Measurements from ENCODE around the gene BBS1. TPM values are rescaled to one million over a fixed set of nuclear protein-coding genes. Genes with fewer than 3 reads are reported as not detected.
A peak's percentile ranks its signal among the peaks of the same experiment; 100 is the strongest.

Gene BBS1
- total RNA-seq, 1 donor from 2014 or later: 18.8 TPM

DNA sequence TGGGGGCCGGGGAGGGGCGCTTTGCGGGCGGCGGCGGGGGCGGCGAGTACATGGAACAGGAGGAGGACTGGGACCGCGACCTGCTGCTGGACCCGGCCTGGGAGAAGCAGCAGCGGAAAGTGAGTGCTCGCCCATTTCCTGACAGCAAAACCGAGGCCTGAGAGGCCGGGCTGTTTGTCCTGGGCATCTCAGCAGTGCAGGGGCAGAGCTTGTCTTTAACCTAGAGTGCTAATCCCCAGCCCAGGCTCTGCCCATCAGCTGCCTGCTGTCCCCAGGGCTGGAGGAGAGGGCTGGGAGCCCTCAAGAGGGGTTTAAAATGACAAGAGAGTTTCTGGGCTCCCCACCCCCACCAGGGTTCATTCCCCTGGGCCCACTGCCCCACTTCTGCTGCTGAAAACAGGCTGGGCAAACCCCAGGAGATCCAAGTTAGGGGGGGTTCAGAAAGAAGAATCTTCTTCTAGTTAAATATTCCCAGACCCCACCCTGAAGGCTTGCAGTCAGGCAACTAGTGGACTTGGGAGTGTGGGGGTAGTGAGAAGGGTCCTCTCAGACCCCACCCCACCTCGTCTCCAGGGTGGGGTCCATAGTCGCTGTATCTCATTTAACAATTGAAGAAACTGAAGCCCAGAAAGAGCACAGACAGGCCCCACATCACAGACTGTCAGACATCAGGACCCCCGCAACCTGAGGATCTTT is 36.7 kb downstream of the BBS1 start:
- H2AFZ ChIP-seq (ENCODE audit: low read depth, low read length): no peak overlapping the region
- H3K4me2 ChIP-seq (ENCODE audit: low read length): peak overlapping the region; percentile 88
- H3K27me3 ChIP-seq (ENCODE audit: insufficient read depth, low read length): peaks cover 2% of the 10 kb centered on the region
- H3K79me2 ChIP-seq (ENCODE audit: insufficient read depth, low read length): no peaks in the 10 kb centered on the region
- peaks cover 5% of the 10 kb centered on the region for H3K4me1 Mint-ChIP-seq (ENCODE audit: low read depth, unreplicated experiment)
- no peak overlapping the region for H3K27ac ChIP-seq (ENCODE audit: low read depth, low read length)
- TF ChIP-seq EZH2 (IDR thresholded peaks at IDR 0.05; ENCODE audit: insufficient read depth, low read length): no peak
- TF ChIP-seq, protein P1, sequence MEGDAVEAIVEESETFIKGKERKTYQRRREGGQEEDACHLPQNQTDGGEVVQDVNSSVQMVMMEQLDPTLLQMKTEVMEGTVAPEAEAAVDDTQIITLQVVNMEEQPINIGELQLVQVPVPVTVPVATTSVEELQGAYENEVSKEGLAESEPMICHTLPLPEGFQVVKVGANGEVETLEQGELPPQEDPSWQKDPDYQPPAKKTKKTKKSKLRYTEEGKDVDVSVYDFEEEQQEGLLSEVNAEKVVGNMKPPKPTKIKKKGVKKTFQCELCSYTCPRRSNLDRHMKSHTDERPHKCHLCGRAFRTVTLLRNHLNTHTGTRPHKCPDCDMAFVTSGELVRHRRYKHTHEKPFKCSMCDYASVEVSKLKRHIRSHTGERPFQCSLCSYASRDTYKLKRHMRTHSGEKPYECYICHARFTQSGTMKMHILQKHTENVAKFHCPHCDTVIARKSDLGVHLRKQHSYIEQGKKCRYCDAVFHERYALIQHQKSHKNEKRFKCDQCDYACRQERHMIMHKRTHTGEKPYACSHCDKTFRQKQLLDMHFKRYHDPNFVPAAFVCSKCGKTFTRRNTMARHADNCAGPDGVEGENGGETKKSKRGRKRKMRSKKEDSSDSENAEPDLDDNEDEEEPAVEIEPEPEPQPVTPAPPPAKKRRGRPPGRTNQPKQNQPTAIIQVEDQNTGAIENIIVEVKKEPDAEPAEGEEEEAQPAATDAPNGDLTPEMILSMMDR (IDR thresholded peaks at IDR 0.05; ENCODE audit: insufficient read depth, low read depth, low read length): no peak
- H3K4me1 ChIP-seq (ENCODE audit: insufficient read depth, low read length): peaks cover 28% of the 10 kb centered on the region
- H3K36me3 Mint-ChIP-seq (ENCODE audit: low read depth, unreplicated experiment): peaks cover 8% of the 10 kb centered on the region
- H3K27me3 Mint-ChIP-seq (ENCODE audit: low read depth, unreplicated experiment): peaks cover 30% of the 10 kb centered on the region
- H4K20me1 ChIP-seq (ENCODE audit: insufficient read depth, low read length): peaks cover 7% of the 10 kb centered on the region
- H3K9me3 Mint-ChIP-seq (ENCODE audit: unreplicated experiment): no peaks in the 10 kb centered on the region
- no peak overlapping the region for H3K9ac ChIP-seq (ENCODE audit: low read length)
- no peaks in the 10 kb centered on the region for H3K36me3 ChIP-seq (ENCODE audit: insufficient read depth, low read length)
- no peak overlapping the region for H3K4me3 ChIP-seq (ENCODE audit: insufficient read depth, low read depth, low read length)
- FAIRE-seq: no peak
- peak overlapping the region; percentile 34 for H3K4me3 Mint-ChIP-seq (ENCODE audit: unreplicated experiment)
- H3K9me3 ChIP-seq (ENCODE audit: insufficient read depth, low read depth, low read length): no peaks in the 10 kb centered on the region
- no peak for DNase-seq (ENCODE audit: low read depth)
- H3K27ac Mint-ChIP-seq (ENCODE audit: unreplicated experiment): no peak overlapping the region

- peaks cover 2% of the 10 kb centered on the region for H3K27me3 ChIP-seq (ENCODE audit: insufficient read depth, low read length)
- TF ChIP-seq, protein P1 (IDR thresholded peaks at IDR 0.05; ENCODE audit: insufficient read depth, low read depth, low read length): no peak
- no peak for TF ChIP-seq EZH2 (IDR thresholded peaks at IDR 0.05; ENCODE audit: insufficient read depth, low read length)
- H2AFZ ChIP-seq (ENCODE audit: low read depth, low read length): no peak overlapping the region
- H3K79me2 ChIP-seq (ENCODE audit: insufficient read depth, low read length): no peaks in the 10 kb centered on the region
- Mint-ChIP-seq H3K27ac (ENCODE audit: unreplicated experiment) (no peak overlapping the region), H3K9me3 (ENCODE audit: unreplicated experiment) (no peaks in the 10 kb centered on the region), H3K4me3 (ENCODE audit: unreplicated experiment) (no peak overlapping the region), H3K4me1 (ENCODE audit: low read depth, unreplicated experiment) (peaks cover under 1% of the 10 kb centered on the region), H3K27me3 (ENCODE audit: low read depth, unreplicated experiment) (peaks cover 27% of the 10 kb centered on the region), H3K36me3 (ENCODE audit: low read depth, unreplicated experiment) (peaks cover 4% of the 10 kb centered on the region)
- H4K20me1 ChIP-seq (ENCODE audit: insufficient read depth, low read length): peaks cover 7% of the 10 kb centered on the region
- peaks cover 23% of the 10 kb centered on the region for H3K4me1 ChIP-seq (ENCODE audit: insufficient read depth, low read length)
- FAIRE-seq (no peak), DNase-seq (ENCODE audit: low read depth) (no peak)
- H3K27ac ChIP-seq (ENCODE audit: low read depth, low read length): no peak overlapping the region
- H3K36me3 ChIP-seq (ENCODE audit: insufficient read depth, low read length): no peaks in the 10 kb centered on the region
- no peak overlapping the region for H3K9ac ChIP-seq (ENCODE audit: low read length)
- H3K4me3 ChIP-seq (ENCODE audit: insufficient read depth, low read depth, low read length): no peak overlapping the region
- no peaks in the 10 kb centered on the region for H3K9me3 ChIP-seq (ENCODE audit: insufficient read depth, low read depth, low read length)
- H3K4me2 ChIP-seq (ENCODE audit: low read length): no peak overlapping the region
These were observed 37.2 kb downstream of the BBS1 start for GRCh38 chr11:66547662-66548009.

DNA sequence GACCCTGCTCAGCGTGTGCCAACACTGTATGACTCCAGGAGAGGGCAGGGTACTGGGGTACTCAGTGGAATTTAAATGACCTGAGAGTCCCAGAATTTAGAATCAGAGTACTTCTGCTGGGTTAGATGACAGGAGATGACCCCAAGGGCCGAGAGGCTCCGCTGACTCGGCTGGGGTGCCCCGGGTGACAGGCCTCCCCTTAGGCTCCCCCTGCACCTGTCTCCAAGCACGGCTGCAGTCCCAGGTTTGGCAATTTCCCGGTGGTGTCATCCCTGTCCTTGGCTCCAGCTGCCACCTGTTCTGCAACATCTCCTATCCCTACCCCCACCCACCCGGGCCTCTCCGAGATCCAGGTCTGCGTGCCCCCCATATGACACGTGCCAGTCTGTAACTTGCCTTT is 37.6 kb downstream of the BBS1 start:
- FAIRE-seq (no peak), DNase-seq (ENCODE audit: low read depth) (no peak)
- H3K79me2 ChIP-seq (ENCODE audit: insufficient read depth, low read length): no peaks in the 10 kb centered on the region
- peaks cover 4% of the 10 kb centered on the region for H4K20me1 ChIP-seq (ENCODE audit: insufficient read depth, low read length)
- peaks cover 2% of the 10 kb centered on the region for H3K27me3 ChIP-seq (ENCODE audit: insufficient read depth, low read length)
- no peak overlapping the region for H2AFZ ChIP-seq (ENCODE audit: low read depth, low read length)
- H3K9me3 Mint-ChIP-seq (ENCODE audit: unreplicated experiment): no peaks in the 10 kb centered on the region
- H3K4me3 ChIP-seq (ENCODE audit: insufficient read depth, low read depth, low read length): no peak overlapping the region
- H3K27ac Mint-ChIP-seq (ENCODE audit: unreplicated experiment): no peak overlapping the region
- H3K27me3 Mint-ChIP-seq (ENCODE audit: low read depth, unreplicated experiment): peaks cover 27% of the 10 kb centered on the region
- no peak overlapping the region for H3K4me2 ChIP-seq (ENCODE audit: low read length)
- TF ChIP-seq EZH2 (IDR thresholded peaks at IDR 0.05; ENCODE audit: insufficient read depth, low read length): no peak
- TF ChIP-seq, protein P1 (IDR thresholded peaks at IDR 0.05; ENCODE audit: insufficient read depth, low read depth, low read length): no peak
- no peak overlapping the region for H3K4me3 Mint-ChIP-seq (ENCODE audit: unreplicated experiment)
- H3K27ac ChIP-seq (ENCODE audit: low read depth, low read length): no peak overlapping the region
- H3K4me1 Mint-ChIP-seq (ENCODE audit: low read depth, unreplicated experiment): no peaks in the 10 kb centered on the region
- H3K4me1 ChIP-seq (ENCODE audit: insufficient read depth, low read length): peaks cover 20% of the 10 kb centered on the region
- no peak overlapping the region for H3K9ac ChIP-seq (ENCODE audit: low read length)
- no peaks in the 10 kb centered on the region for H3K36me3 ChIP-seq (ENCODE audit: insufficient read depth, low read length)
- H3K36me3 Mint-ChIP-seq (ENCODE audit: low read depth, unreplicated experiment): peaks cover 4% of the 10 kb centered on the region
- no peaks in the 10 kb centered on the region for H3K9me3 ChIP-seq (ENCODE audit: insufficient read depth, low read depth, low read length)

Measured in astrocyte (in vitro differentiated cells and primary cell).